SK-N-SH treated with all-trans-retinoic acid at 6 μM for 48 hours (cell line): ENCODE measurements around the gene GRIK5.

Source experiments
- ATAC-seq: fragments of 200-7000 bp; cut with Tn5 transposase; 3 replicates; pipeline ENCODE4 v1.9.1; 2020; ENCODE audit warnings: mild to moderate bottlenecking, moderate library complexity
- ARNTL ChIP-seq: fragments of 450-650 bp; formaldehyde crosslinking; IDR thresholded peaks from 2 replicates; pipeline ENCODE4 v1.5.0; 2020; ENCODE audit warnings: low read depth, mild to moderate bottlenecking, moderate library complexity, borderline replicate concordance
- GLIS3 ChIP-seq: fragments of 250-450 bp; sonication (Bioruptor Pico); IDR thresholded peaks from 2 replicates; pipeline ENCODE4 v1.5.0; 2020; ENCODE audit warnings: mild to moderate bottlenecking, moderate library complexity
- ISL1 ChIP-seq: fragments of 250-450 bp; sonication (Bioruptor Pico); IDR thresholded peaks from 2 replicates; pipeline ENCODE4 v2.1.2; 2022; ENCODE audit warnings: mild to moderate bottlenecking, moderate library complexity
- OSR1 ChIP-seq: fragments of 250-450 bp; sonication (Bioruptor Pico); IDR thresholded peaks from 2 replicates; pipeline ENCODE4 v1.8.0; 2022; ENCODE audit warnings: moderate library complexity, mild to moderate bottlenecking, inconsistent platforms
- PPARA ChIP-seq: fragments of 250-450 bp; sonication (Bioruptor Pico); IDR thresholded peaks from 2 replicates; pipeline ENCODE4 v1.5.0; 2020; ENCODE audit warnings: mild to moderate bottlenecking, borderline replicate concordance
- RARB ChIP-seq: fragments of 250-450 bp; sonication (Bioruptor Pico); IDR thresholded peaks from 2 replicates; pipeline ENCODE4 v1.8.0; 2021; ENCODE audit warnings: mild to moderate bottlenecking, moderate library complexity
- SNAI2 ChIP-seq: fragments of 250-450 bp; sonication (Bioruptor Pico); IDR thresholded peaks from 2 replicates; pipeline ENCODE4 v1.5.0; 2020; ENCODE audit warnings: mild to moderate bottlenecking, moderate library complexity
- TCF4 ChIP-seq: fragments of 250-450 bp; sonication (Bioruptor Pico); IDR thresholded peaks from 2 replicates; pipeline ENCODE4 v1.8.0; 2021; ENCODE audit warnings: mild to moderate bottlenecking, moderate library complexity, borderline replicate concordance
- TOX ChIP-seq: fragments of 250-450 bp; sonication (Bioruptor Pico); IDR thresholded peaks from 2 replicates; pipeline ENCODE4 v1.8.0; 2021; ENCODE audit warnings: mild to moderate bottlenecking, moderate library complexity, borderline replicate concordance
- ZC3H10 ChIP-seq: fragments of 250-450 bp; sonication (Bioruptor Pico); IDR thresholded peaks from 2 replicates; pipeline ENCODE4 v1.5.1; 2021; ENCODE audit warnings: mild to moderate bottlenecking, moderate library complexity
- ZFP3 ChIP-seq: fragments of 250-450 bp; sonication (Bioruptor Pico); IDR thresholded peaks from 2 replicates; pipeline ENCODE4 v1.5.0; 2020; ENCODE audit warnings: mild to moderate bottlenecking, moderate library complexity
- ZNF565 ChIP-seq: fragments of 450-650 bp; formaldehyde crosslinking; conservative IDR thresholded peaks from 2 replicates; pipeline ENCODE4 v1.5.0; 2020; ENCODE audit warnings: low read depth, mild to moderate bottlenecking, moderate library complexity
- ZNF70 ChIP-seq: fragments of 450-650 bp; formaldehyde crosslinking; IDR thresholded peaks from 2 replicates; pipeline ENCODE4 v1.5.0; 2020; ENCODE audit warnings: mild to moderate bottlenecking, moderate library complexity
- ZNF8 ChIP-seq: fragments of 450-650 bp; formaldehyde crosslinking; IDR thresholded peaks from 2 replicates; pipeline ENCODE4 v1.5.0; 2020; ENCODE audit warnings: mild to moderate bottlenecking, moderate library complexity
- TF ChIP-seq, protein P1 (sequence below): fragments of 250-450 bp; sonication (Bioruptor Pico); IDR thresholded peaks from 2 replicates; pipeline ENCODE4 v1.5.0; 2020; ENCODE audit warnings: mild to moderate bottlenecking, moderate library complexity
- TF ChIP-seq, protein P2 (sequence below): fragments of 250-450 bp; sonication (Bioruptor Pico); IDR thresholded peaks from 2 replicates; pipeline ENCODE4 v1.8.0; 2020; ENCODE audit warnings: mild to moderate bottlenecking, moderate library complexity, borderline replicate concordance
- TF ChIP-seq, protein P3 (sequence below): fragments of 250-450 bp; sonication (Bioruptor Pico); IDR thresholded peaks from 2 replicates; pipeline ENCODE4 v1.5.1; 2021; ENCODE audit warnings: mild to moderate bottlenecking, moderate library complexity
- TF ChIP-seq, protein P4 (sequence below): fragments of 250-450 bp; sonication (Bioruptor Pico); IDR thresholded peaks from 2 replicates; pipeline ENCODE4 v1.5.1; 2020; ENCODE audit warnings: low read depth, mild to moderate bottlenecking, moderate library complexity
- TF ChIP-seq, protein P5 (sequence below): fragments of 250-450 bp; sonication (Bioruptor Pico); IDR thresholded peaks from 2 replicates; pipeline ENCODE4 v1.8.0; 2021; ENCODE audit warnings: low read depth, mild to moderate bottlenecking, moderate library complexity, borderline replicate concordance

Gene GRIK5

DNA sequence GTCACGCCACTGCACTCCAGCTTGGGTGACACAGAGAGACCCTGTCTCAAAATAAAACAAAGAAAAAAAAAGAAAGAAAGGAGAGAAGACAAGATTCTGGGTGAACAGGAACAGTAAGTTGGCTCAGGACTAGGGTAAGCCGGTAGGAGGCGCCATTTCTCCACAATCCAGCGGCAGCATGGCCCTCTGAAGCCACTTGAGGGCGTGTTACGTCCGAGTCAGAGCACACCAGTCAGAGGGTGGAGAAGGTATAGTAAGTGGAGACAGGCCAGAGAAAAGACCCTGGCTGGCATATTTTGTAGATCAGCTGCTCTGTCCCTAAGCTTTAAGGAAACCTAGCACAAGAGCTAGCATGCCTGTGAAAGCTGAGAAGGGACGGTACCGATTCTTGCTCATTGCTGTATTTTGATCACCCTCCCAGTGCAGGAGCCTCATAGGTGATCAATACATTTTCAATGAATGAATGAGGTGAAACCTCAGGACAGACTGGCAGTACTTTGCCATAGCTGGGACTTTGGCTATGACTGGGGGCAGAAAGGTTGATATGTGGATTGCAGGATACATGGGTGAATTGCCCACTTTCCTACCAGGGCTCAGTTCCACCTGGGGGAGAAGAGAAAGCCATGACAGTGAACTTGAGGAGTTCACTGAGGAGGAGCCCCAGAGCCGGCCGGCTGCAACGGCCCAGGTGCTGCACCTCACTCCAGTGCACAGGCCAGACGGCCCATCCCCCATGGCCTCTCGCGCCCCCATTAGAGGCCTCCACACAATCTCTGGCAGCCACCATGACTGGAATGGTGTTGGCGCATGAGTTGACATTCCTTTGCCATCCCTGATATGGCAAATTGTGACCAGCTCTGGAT is 38.8 kb upstream of the GRIK5 start:
- TF ChIP-seq ISL1 (CRISPR knock-in tag), result no peak
- TF ChIP-seq SNAI2 (CRISPR knock-in tag), result no peak
- TF ChIP-seq, protein P1, sequence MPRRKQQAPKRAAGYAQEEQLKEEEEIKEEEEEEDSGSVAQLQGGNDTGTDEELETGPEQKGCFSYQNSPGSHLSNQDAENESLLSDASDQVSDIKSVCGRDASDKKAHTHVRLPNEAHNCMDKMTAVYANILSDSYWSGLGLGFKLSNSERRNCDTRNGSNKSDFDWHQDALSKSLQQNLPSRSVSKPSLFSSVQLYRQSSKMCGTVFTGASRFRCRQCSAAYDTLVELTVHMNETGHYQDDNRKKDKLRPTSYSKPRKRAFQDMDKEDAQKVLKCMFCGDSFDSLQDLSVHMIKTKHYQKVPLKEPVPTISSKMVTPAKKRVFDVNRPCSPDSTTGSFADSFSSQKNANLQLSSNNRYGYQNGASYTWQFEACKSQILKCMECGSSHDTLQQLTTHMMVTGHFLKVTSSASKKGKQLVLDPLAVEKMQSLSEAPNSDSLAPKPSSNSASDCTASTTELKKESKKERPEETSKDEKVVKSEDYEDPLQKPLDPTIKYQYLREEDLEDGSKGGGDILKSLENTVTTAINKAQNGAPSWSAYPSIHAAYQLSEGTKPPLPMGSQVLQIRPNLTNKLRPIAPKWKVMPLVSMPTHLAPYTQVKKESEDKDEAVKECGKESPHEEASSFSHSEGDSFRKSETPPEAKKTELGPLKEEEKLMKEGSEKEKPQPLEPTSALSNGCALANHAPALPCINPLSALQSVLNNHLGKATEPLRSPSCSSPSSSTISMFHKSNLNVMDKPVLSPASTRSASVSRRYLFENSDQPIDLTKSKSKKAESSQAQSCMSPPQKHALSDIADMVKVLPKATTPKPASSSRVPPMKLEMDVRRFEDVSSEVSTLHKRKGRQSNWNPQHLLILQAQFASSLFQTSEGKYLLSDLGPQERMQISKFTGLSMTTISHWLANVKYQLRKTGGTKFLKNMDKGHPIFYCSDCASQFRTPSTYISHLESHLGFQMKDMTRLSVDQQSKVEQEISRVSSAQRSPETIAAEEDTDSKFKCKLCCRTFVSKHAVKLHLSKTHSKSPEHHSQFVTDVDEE, result no peak
- TF ChIP-seq ARNTL, result no peak
- TF ChIP-seq TCF4 (CRISPR knock-in tag), result no peak
- TF ChIP-seq OSR1 (CRISPR knock-in tag), result no peak
- no peak for TF ChIP-seq ZNF8 (CRISPR knock-in tag)
- TF ChIP-seq ZNF70 (CRISPR knock-in tag), result no peak
- TF ChIP-seq, protein P2, sequence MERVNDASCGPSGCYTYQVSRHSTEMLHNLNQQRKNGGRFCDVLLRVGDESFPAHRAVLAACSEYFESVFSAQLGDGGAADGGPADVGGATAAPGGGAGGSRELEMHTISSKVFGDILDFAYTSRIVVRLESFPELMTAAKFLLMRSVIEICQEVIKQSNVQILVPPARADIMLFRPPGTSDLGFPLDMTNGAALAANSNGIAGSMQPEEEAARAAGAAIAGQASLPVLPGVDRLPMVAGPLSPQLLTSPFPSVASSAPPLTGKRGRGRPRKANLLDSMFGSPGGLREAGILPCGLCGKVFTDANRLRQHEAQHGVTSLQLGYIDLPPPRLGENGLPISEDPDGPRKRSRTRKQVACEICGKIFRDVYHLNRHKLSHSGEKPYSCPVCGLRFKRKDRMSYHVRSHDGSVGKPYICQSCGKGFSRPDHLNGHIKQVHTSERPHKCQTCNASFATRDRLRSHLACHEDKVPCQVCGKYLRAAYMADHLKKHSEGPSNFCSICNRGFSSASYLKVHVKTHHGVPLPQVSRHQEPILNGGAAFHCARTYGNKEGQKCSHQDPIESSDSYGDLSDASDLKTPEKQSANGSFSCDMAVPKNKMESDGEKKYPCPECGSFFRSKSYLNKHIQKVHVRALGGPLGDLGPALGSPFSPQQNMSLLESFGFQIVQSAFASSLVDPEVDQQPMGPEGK (CRISPR knock-in tag), result no peak
- no peak for TF ChIP-seq ZNF565 (CRISPR knock-in tag)
- TF ChIP-seq, protein P3, sequence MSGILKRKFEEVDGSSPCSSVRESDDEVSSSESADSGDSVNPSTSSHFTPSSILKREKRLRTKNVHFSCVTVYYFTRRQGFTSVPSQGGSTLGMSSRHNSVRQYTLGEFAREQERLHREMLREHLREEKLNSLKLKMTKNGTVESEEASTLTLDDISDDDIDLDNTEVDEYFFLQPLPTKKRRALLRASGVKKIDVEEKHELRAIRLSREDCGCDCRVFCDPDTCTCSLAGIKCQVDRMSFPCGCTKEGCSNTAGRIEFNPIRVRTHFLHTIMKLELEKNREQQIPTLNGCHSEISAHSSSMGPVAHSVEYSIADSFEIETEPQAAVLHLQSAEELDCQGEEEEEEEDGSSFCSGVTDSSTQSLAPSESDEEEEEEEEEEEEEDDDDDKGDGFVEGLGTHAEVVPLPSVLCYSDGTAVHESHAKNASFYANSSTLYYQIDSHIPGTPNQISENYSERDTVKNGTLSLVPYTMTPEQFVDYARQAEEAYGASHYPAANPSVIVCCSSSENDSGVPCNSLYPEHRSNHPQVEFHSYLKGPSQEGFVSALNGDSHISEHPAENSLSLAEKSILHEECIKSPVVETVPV (CRISPR knock-in tag), result no peak
- no peak for TF ChIP-seq TOX (CRISPR knock-in tag)
- no peak for TF ChIP-seq ZFP3 (CRISPR knock-in tag)
- TF ChIP-seq, protein P4, sequence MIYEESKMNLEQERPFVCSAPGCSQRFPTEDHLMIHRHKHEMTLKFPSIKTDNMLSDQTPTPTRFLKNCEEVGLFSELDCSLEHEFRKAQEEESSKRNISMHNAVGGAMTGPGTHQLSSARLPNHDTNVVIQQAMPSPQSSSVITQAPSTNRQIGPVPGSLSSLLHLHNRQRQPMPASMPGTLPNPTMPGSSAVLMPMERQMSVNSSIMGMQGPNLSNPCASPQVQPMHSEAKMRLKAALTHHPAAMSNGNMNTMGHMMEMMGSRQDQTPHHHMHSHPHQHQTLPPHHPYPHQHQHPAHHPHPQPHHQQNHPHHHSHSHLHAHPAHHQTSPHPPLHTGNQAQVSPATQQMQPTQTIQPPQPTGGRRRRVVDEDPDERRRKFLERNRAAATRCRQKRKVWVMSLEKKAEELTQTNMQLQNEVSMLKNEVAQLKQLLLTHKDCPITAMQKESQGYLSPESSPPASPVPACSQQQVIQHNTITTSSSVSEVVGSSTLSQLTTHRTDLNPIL, result no peak
- TF ChIP-seq RARB (CRISPR knock-in tag), result no peak
- peak; percentile 89 for ATAC-seq

DNA sequence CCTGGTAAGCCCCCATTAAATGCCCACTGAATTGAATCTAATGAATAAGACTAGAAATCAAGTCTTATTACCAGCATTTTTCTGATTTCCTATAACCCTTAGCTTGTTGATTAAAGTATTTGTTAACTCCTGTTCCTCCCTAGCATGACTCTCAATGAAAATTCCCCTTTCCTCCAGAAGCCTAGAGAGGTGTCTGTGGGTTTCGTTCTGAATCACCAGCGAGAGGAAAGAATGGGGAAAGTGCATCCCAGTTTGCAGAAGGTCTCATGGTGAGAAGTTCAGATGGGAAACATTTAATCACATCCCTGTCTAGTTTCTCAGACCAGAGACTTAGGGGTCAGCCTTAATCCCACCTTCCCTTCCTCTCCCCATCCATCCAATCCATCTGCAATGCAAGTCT is 35.4 kb upstream of the GRIK5 start:
- no peak for ATAC-seq
- TF ChIP-seq SNAI2 (CRISPR knock-in tag) (no peak), GLIS3 (CRISPR knock-in tag) (no peak), ISL1 (CRISPR knock-in tag) (no peak), ZC3H10 (CRISPR knock-in tag) (no peak), PPARA (CRISPR knock-in tag) (no peak), OSR1 (CRISPR knock-in tag) (no peak), TOX (CRISPR knock-in tag) (no peak)
- TF ChIP-seq, protein P5, sequence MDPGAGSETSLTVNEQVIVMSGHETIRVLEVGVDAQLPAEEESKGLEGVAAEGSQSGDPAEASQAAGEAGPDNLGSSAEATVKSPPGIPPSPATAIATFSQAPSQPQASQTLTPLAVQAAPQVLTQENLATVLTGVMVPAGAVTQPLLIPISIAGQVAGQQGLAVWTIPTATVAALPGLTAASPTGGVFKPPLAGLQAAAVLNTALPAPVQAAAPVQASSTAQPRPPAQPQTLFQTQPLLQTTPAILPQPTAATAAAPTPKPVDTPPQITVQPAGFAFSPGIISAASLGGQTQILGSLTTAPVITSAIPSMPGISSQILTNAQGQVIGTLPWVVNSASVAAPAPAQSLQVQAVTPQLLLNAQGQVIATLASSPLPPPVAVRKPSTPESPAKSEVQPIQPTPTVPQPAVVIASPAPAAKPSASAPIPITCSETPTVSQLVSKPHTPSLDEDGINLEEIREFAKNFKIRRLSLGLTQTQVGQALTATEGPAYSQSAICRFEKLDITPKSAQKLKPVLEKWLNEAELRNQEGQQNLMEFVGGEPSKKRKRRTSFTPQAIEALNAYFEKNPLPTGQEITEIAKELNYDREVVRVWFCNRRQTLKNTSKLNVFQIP (CRISPR knock-in tag), result no peak
- TF ChIP-seq, protein P1, result no peak
